GM12878 (cell line): ENCODE data around the gene RAB3B. TPM values are rescaled to one million over a fixed set of nuclear protein-coding genes. Genes with fewer than 3 reads are reported as not detected.

Source experiments
- ATF2 ChIP-seq: IDR thresholded peaks from 2 replicates; pipeline ENCODE4 v1.6.1; 2012; ENCODE audit warnings: low read length, inconsistent platforms
- DPF2 ChIP-seq: fragments of 450-650 bp; IDR thresholded peaks from 2 replicates; pipeline ENCODE4 v1.6.1; 2017; ENCODE audit warnings: mild to moderate bottlenecking
- EGR1 ChIP-seq, 2 experiments: IDR thresholded peaks; 1 replicate in 1 of 2; 2 replicates in 1 of 2; pipeline ENCODE4 v1.6.1; 2011 to 2012; ENCODE audit warnings: low read depth in 2 of 2, low read length in 2 of 2, borderline replicate concordance in 1 of 2, mild to moderate bottlenecking in 1 of 2, moderate library complexity in 1 of 2
- EP300 ChIP-seq, 2 experiments: fragments of 150-350 bp in 1 of 2; IDR thresholded peaks; 2 replicates each; pipeline ENCODE4 v1.6.1; 2011 to 2012; ENCODE audit warnings: low read depth in 2 of 2, low read length in 2 of 2, borderline replicate concordance in 1 of 2, improper control_type of control experiment in 1 of 2, inconsistent platforms in 1 of 2; ENCODE audit not compliant: control insufficient read depth in 1 of 2
- FOS ChIP-seq: IDR thresholded peaks from 3 replicates; pipeline ENCODE4 v1.6.1; 2011; ENCODE audit warnings: borderline replicate concordance; ENCODE audit not compliant: insufficient read length; ENCODE audit errors: extremely low read depth
- FOXK2 ChIP-seq: fragments of 450-650 bp; IDR thresholded peaks from 2 replicates; pipeline ENCODE4 v1.6.1; 2017; ENCODE audit warnings: mild to moderate bottlenecking, moderate library complexity
- MEF2A ChIP-seq: IDR thresholded peaks from 2 replicates; pipeline ENCODE4 v1.6.1; 2011; ENCODE audit warnings: low read depth, mild to moderate bottlenecking, low read length, moderate library complexity; ENCODE audit not compliant: insufficient read depth
- PAX5 ChIP-seq: IDR thresholded peaks from 2 replicates; pipeline ENCODE4 v1.6.1; 2011; ENCODE audit warnings: low read depth, low read length, borderline replicate concordance
- STAT3 ChIP-seq: IDR thresholded peaks from 2 replicates; pipeline ENCODE4 v1.6.1; 2011; ENCODE audit warnings: low read depth, low read length, improper control_type of control experiment
- TBL1XR1 ChIP-seq: IDR thresholded peaks from 2 replicates; pipeline ENCODE4 v1.6.1; 2012; ENCODE audit warnings: low read depth, low read length, improper control_type of control experiment
- YY1 ChIP-seq: IDR thresholded peaks from 2 replicates; pipeline ENCODE4 v1.6.1; 2011; ENCODE audit warnings: low read depth, mild to moderate bottlenecking, low read length
- ZNF24 ChIP-seq: fragments of 450-650 bp; IDR thresholded peaks from 2 replicates; pipeline ENCODE4 v1.6.1; 2017; ENCODE audit warnings: antibody characterized with exemption, mild to moderate bottlenecking
- polyA plus RNA-seq, 11 experiments: library from polyadenylated mRNA; depleted of rRNA in 4 of 11; unstranded in 6 of 11; stranded (reverse) in 5 of 11; fragments of >200 nt; fragmentation: Nextera tagmentation in 4 of 11; fragmentation: Illumina TruSeq in 1 of 11; extraction: Ambion mirVana in 4 of 11; extraction: Trizol in 1 of 11; gene quantifications; 1 replicate in 1 of 11; 2 replicates in 10 of 11; pipeline versions ENCODE4 v1.2.1 to v1.2.3, GENCODE V29; 2011 to 2016; ENCODE audit warnings: inconsistent platforms in 2 of 11, missing spikeins in 2 of 11, low read depth in 1 of 11
- total RNA-seq, 4 experiments: library from RNA; depleted of rRNA in 3 of 4; stranded (reverse); fragments of >200 nt in 3 of 4; fragmentation: Illumina TruSeq in 1 of 4; extraction: Trizol in 1 of 4; gene quantifications; 2 replicates each; pipeline versions ENCODE4 v1.2.1 to v1.2.3, GENCODE V29; 2013 to 2021

The RAB3B gene
- total and polyA plus RNA-seq, 10 of the 15 experiments (the other 5 are each of a cell fraction or from before 2014, with no cell fraction given): 0.05 to 0.32 (median 0.24) TPM

- TF ChIP-seq ZNF24 (peak; percentile 86), TBL1XR1 (no peak), EGR1 (IDR thresholded peaks at IDR 0.05; ENCODE audit: borderline replicate concordance in 1 of 2, low read depth in 2 of 2, low read length in 2 of 2) (no peak), STAT3 (no peak), DPF2 (peak; percentile 21; the same call in 1 of the 2 replicates), FOXK2 (no peak), FOS (no peak), ATF2 (no peak), EP300 (IDR thresholded peaks at IDR 0.05; ENCODE audit: borderline replicate concordance in 1 of 2, control insufficient read depth in 1 of 2, low read depth in 2 of 2, low read length in 2 of 2) (peak in 1 of 2 experiments; percentile 64; a peak in 2 of 4 replicates), PAX5 (no peak), MEF2A (peak; percentile 61; the same call in 1 of the 2 replicates), YY1 (0 out of 2 replicates have a peak, but pooled peaks have one; percentile 13)
Observed at GRCh38 chr1:51955797-51956527, 34.5 kb downstream of the RAB3B start (continued).
